H1 (cell line): ENCODE data around the gene CRHBP. TPM values are rescaled to one million over a fixed set of nuclear protein-coding genes. Genes with fewer than 3 reads are reported as not detected.

Source experiments
- HDAC6 ChIP-seq: IDR thresholded peaks from one replicate; pipeline ENCODE4 v1.7.1; 2012; ENCODE audit warnings: low read depth, mild to moderate bottlenecking, inconsistent platforms, low read length, moderate library complexity
- POU5F1 ChIP-seq: IDR thresholded peaks from 2 replicates; pipeline ENCODE4 v1.6.1; 2011; ENCODE audit warnings: low read depth, mild to moderate bottlenecking, low read length, moderate library complexity
- RFX5 ChIP-seq: IDR thresholded peaks from 2 replicates; pipeline ENCODE4 v1.6.1; 2011; ENCODE audit warnings: low read depth, low read length, improper control_type of control experiment, borderline replicate concordance
- SAP30 ChIP-seq: fragments of 300-600 bp; sonication (generic); IDR thresholded peaks from 2 replicates; pipeline ENCODE4 v1.7.1; 2012; ENCODE audit warnings: low read length, moderate library complexity, mild to moderate bottlenecking, inconsistent platforms; ENCODE audit not compliant: insufficient read depth, insufficient replicate concordance
- polyA plus RNA-seq, 7 experiments: library from polyadenylated mRNA; depleted of rRNA in 3 of 7; stranded (reverse) in 5 of 7; unstranded in 2 of 7; fragments of >200 nt in 5 of 7; fragments of 200-250 nt in 2 of 7; gene quantifications; 1 replicate in 5 of 7; 2 replicates in 1 of 7; 4 replicates in 1 of 7; pipeline versions ENCODE4 v1.2.1 to v1.2.3, GENCODE V29; 2011 to 2013; ENCODE audit warnings: missing spikeins in 2 of 7, mixed read lengths in 2 of 7
- total RNA-seq: library from RNA; stranded (reverse); fragmentation: NEBNext Ultra II Directional; extraction: Animal tissue kit (Norgen Biotek cat#: 25700); gene quantifications from 2 replicates; pipeline ENCODE4 v1.2.1, GENCODE V29; 2021
- TF ChIP-seq, protein P1 (sequence below): IDR thresholded peaks from 2 replicates; pipeline ENCODE4 v1.6.1; 2011; ENCODE audit warnings: low read depth, mild to moderate bottlenecking, low read length; ENCODE audit not compliant: insufficient read depth
- TF ChIP-seq, protein P2 (sequence below), 3 experiments: IDR thresholded peaks; 1 replicate in 2 of 3; 2 replicates in 1 of 3; pipeline versions ENCODE4 v1.5.1 to v1.6.1; 2011; ENCODE audit warnings: low read length in 3 of 3, mild to moderate bottlenecking in 3 of 3, inconsistent platforms in 2 of 3, low read depth in 1 of 3, moderate library complexity in 1 of 3; ENCODE audit not compliant: insufficient read depth in 1 of 3; ENCODE audit errors: control extremely low read depth in 1 of 3

Gene CRHBP
- total and polyA plus RNA-seq, 2 of the 8 experiments (the other 6 are each of a cell fraction or from before 2014, with no cell fraction given) = 0.30 TPM; not detected in 1

- TF ChIP-seq, protein P1, sequence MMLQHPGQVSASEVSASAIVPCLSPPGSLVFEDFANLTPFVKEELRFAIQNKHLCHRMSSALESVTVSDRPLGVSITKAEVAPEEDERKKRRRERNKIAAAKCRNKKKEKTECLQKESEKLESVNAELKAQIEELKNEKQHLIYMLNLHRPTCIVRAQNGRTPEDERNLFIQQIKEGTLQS = no peak
- no peak for TF ChIP-seq SAP30
- TF ChIP-seq POU5F1 = no peak
- no peak for TF ChIP-seq HDAC6
- TF ChIP-seq RFX5 = no peak
- TF ChIP-seq, protein P2, sequence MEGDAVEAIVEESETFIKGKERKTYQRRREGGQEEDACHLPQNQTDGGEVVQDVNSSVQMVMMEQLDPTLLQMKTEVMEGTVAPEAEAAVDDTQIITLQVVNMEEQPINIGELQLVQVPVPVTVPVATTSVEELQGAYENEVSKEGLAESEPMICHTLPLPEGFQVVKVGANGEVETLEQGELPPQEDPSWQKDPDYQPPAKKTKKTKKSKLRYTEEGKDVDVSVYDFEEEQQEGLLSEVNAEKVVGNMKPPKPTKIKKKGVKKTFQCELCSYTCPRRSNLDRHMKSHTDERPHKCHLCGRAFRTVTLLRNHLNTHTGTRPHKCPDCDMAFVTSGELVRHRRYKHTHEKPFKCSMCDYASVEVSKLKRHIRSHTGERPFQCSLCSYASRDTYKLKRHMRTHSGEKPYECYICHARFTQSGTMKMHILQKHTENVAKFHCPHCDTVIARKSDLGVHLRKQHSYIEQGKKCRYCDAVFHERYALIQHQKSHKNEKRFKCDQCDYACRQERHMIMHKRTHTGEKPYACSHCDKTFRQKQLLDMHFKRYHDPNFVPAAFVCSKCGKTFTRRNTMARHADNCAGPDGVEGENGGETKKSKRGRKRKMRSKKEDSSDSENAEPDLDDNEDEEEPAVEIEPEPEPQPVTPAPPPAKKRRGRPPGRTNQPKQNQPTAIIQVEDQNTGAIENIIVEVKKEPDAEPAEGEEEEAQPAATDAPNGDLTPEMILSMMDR (IDR thresholded peaks at IDR 0.05; ENCODE audit: control extremely low read depth in 1 of 3, insufficient read depth in 1 of 3, low read depth in 1 of 3, low read length in 3 of 3) = no peak
Measured at GRCh38 chr5:76927961-76928360, 24.9 kb upstream of the CRHBP start (continued).
